ENCODE data around the gene COQ10B.
A peak's percentile ranks its signal among the peaks of the same experiment; 100 is the strongest.

COQ10B gene

DNA sequence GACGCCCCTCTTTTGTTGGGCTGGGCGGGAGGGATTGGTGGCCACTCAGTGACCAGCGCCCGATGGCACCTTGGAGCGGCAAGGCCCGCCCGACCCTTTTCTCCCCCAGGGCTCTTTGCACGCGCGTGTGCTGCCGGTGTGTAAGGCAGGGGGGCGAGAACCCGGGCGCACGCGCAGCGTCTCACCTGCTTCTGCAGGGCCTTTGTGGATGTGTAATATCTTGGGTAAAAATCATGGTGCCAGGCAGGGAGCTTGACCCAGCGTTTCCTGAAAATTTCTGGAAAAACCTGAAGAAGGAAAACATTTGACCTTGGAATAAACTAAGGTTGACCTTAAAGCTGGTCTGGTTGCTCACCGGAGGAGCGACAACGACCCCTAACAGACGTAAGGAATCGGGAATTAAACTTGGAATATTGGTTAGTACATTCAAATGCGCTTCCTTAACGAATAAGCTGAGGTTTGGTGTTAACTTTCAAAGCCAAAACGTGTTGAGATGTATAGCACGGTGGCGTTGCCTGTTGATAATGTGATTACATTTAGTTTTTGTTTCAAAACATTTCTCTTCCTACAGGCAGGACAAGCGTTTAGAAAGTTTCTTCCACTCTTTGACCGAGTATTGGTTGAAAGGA, 47.3 kb downstream of the COQ10B start:
- no peak for DNase-seq (ENCODE audit: low read depth)

DNA sequence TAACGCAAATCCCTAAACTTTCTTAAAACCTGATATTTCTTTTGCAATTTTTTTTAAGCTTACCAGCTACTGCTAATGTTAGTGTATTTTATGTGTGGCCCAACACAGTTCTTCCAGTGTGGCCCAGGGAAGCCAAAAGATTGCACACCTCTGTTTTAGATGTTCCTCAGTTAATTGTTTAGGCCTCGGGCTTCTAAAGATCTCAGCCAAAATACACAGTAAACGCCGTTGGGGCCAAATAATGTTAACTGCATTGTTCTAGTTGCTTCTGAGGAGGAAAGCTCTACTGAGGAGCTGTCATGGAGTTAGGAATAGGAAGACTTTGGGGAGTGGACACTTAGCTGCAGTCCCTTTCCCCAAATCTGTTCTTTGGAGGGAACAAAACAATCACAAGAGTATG, 48.8 kb downstream of the COQ10B start:
- no peak for DNase-seq (ENCODE audit: low read depth)

DNA sequence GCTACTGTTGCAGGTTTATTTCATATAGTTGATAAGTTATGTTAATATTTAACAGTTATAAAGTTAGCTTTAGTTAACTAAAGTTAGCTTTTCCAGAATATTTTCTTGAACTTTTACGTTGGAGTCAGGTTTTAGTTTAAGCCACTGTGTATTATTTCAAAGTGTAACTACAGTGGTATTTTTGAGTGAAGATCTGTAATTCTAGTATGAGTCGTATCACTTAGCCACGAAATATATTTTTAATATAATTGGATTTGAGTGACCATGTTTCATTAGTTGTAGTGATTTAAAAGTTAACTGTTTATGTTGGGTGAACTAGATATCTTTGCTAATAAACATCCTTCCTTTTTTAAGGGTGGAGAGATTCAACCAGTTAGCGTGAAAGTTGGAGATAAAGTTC, 49.3 kb downstream of the COQ10B start:
- DNase-seq (ENCODE audit: low read depth) = no peak

DNA sequence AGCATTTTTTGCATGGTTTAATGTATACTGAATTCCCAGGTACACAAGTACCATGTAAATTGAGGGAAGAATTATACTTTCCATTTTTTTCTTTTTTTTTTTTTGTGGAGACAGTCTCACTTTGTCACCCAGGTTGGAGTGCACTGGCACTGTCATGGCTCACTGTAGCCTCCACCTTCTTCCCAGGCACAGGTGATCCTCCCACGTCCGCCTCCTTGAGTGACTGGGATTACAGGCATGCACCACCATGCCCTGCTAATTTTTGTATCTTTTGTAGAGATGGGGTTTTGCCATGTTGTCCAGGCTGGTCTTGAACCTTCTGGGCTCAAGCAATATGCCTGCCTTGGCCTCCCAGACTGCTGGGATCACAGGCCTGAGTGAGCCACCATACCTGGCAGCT, 50.6 kb downstream of the COQ10B start:
- no peak for DNase-seq (ENCODE audit: low read depth)

DNA sequence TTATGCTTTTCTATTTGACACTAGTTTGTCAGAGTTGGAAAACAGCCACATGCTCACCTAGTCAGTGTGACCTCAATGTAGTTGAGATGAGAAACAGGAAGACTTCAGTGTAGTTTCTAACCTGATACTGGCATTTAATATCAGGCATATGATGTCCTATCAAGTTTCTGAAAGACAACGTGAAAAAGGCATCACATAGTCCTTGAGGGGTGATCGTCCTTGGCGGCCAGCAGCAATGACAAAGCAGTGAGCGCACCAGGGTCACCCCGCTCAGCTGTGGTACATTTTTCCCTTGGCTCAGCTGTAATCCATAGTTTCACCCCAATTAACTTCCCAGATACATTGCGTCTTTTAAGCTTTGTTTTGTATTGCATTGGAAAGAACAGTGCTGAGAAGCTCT, 51.2 kb downstream of the COQ10B start:
- DNase-seq (ENCODE audit: low read depth) = no peak

DNA sequence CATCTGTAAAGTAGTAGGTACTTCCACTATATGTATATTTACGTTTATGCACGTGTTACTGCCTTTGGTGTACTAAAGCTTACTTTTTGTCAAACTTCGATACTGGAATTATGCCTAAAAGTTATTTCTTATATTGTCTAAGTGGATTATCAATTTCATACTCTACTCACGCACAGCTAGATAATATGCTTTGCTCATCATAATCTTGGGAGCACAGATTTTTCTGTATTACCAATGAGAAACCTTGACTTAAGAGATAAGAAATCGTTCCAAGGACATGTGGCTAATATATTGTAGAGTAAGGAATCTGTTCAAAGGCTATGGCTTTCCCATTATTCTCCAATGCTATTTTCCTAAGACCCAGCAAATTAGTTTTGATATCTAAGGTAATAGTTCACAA, 53.3 kb downstream of the COQ10B start:
- DNase-seq (ENCODE audit: low read depth) = no peak

DNA sequence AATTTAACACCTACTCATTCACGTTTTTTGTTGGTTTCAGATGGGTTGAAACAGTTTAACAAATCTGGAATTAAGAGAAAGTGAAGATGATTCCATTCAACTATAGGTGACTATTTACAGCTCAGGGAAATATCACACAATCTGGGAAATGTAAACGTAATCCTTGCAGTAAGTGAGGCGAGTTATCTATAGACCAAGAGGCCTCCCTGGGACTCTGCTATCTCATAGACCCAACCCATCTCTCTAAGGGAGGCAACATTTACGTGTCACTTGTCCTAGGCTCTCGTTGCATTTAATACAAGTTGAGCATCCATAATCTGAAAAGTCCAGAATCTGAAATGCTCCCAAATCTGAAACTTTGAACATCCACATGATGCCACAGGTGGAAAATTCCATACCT, 60.6 kb downstream of the COQ10B start:
- no peak for DNase-seq (ENCODE audit: low read depth)

DNA sequence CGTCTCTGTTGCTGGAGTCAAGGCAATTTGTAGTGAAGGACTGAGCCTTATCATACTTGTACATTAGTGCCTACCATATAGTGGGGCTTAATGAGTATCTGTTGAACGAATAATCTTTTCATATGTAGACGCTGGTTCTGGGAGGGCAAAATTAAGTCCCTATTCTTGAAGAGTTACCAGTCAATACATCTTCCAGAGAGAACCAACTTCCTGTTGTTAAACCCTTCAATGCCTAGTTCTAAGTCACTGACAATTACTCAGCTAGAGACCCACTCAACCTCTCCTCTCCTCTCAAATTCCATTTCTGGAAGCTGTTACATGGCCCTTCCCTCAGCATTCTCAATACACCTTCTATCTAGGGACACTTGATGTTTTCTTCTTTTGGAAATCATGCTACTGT, 61.4 kb downstream of the COQ10B start:
- DNase-seq (ENCODE audit: low read depth) = no peak

DNA sequence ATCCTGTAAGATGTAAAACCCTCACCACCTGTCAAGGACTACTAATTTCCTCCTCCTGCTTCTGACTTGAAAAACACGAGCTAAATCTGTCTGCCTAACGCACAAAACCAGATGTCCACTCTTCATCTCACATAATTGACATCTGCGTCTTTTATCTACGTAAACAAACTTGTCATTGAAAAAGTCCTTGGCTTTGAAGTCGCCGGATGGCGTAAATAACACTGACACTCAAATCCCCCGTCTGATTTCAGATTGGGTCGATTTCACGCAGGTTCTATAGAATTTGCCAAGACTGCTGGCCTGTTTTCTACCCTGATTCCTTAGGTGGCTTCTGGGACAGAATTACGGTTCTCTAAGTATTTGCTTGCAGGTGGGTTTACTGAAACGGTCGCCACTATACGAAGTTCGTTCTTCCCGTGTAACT, 62.0 kb downstream of the COQ10B start:
- no peak for DNase-seq (ENCODE audit: low read depth)

DNA sequence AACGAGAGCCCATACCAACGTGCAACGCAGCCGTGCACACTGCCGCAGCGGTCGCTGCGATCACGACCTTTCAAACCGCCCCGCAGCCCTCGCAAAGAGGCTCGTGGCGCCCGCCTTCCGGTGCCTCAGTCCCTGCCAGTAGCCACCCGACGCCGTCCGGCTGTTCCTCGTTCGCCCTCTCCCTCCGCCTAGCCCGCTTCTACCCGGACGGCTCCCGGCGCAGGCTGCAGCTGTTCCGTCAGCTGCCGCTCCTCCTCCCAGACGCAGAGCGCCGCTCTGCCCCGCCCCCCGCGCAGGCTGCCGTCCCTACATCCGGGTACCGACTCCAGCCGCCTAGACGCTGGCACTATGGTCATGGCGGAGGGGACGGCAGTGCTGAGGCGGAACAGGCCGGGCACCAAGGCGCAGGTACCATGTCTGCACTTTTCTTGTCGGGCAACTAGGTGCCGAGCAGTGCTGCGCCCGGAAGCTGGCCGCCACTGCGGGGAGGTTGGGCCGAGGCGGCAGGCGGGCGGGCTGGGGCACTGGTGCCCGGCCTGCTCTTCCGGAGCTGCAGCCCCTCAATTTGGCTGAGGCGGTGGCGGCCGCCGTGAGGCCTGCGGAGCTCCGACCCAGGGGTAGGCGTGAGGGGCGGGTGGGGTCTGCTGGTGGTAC, 62.5 kb downstream of the COQ10B start, which contains the start of gene MOB4:
MOB4 (plus strand) TSS at position 328 of the 654 bp plus-strand sequence; CDS start at position 349, 21 bp downstream.
- peak; percentile 86 for DNase-seq (ENCODE audit: low read depth)

DNA sequence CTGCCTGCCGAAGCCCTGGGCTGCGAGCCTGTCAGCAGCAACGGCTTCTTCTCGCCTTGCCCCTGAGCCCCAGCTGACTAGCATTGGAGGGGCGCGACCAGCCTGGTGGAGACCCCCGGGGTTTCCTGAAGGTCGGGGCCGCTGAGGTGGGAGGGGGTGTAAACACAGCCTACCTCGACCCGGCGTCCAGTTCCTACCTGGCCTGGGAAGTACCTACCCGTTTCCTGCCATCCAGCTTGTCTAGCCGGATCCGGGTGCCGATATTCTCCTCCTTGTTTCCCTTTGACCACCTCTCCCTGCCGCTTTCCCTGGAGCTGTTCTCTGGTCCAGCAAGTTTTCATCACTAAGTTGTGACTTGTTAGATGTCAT, 63.0 kb downstream of the COQ10B start:
- no peak for DNase-seq (ENCODE audit: low read depth)

DNA sequence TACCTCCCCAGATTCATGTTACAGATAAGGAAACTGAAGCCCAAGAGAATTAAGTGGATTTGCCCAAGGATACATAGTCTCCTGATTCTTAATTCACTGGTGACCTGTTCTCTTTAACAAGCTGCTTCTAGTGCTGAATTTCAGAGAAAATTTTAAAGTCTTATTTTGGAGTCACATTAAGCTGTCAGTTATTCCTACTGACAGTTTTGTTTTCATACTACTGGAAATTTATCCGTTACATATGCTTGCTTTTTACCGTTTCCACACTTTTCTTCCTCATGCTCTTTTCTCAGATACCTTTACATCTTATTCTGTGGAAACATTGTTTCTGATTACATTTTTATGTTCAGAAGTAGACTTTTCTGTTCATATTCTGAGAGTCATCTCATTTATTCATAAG, 63.8 kb downstream of the COQ10B start:
- no peak for DNase-seq (ENCODE audit: low read depth)

Data from stimulated activated CD8-positive, alpha-beta memory T cell treated with anti-CD3 and anti-CD28 coated beads, Interleukin-15, amount 100 ng/mL, for 1 hour (primary cell).